GM12878 (cell line): Measurements from ENCODE around the gene MARCHF11. TPM values are rescaled to one million over a fixed set of nuclear protein-coding genes. Genes with fewer than 3 reads are reported as not detected.

ENCODE experiments used
- ATAC-seq: fragments of 200-7000 bp; cut with Tn5 transposase; 3 replicates; pipeline ENCODE4 v1.9.1; 2020; ENCODE audit warnings: mild to moderate bottlenecking, moderate library complexity
- BruUV-seq: library from RNA; stranded (reverse); fragments of 400-500 nt; replicated peaks from 2 replicates; lab custom pipeline; 2021; lab: Mats Ljungman, UMichigan
- CTCF ChIA-PET: fragments of 300-600 bp; sonication (Branson Sonifier 250); formaldehyde crosslinking; extraction: SDS; loops from one replicate; lab custom pipeline; 2021; ENCODE audit warnings: inconsistent platforms; lab: Yijun Ruan, JAX
- POLR2A ChIA-PET: fragments of 350-600 bp; formaldehyde crosslinking; extraction: SDS; loops from one replicate; lab custom pipeline; 2021; ENCODE audit warnings: inconsistent platforms; lab: Charles Lee
- RAD21 ChIA-PET: fragments of 300-600 bp; sonication (Branson Sonifier 250); formaldehyde crosslinking; loops from one replicate; lab custom pipeline; 2023; ENCODE audit warnings: antibody characterized with exemption; ENCODE audit not compliant: unreplicated experiment; lab: Charles Lee
- SMC1A ChIA-PET: fragments of 300-600 bp; sonication (Branson Sonifier 250); formaldehyde crosslinking; loops from one replicate; lab custom pipeline; 2023; ENCODE audit not compliant: unreplicated experiment, uncharacterized antibody; lab: Charles Lee
- DNase-seq: peaks from one replicate; pipeline ENCODE4 v3.0.0-alpha.2; 2011; ENCODE audit warnings: low read depth, low spot score
- FAIRE-seq: peaks from 3 replicates; lab custom pipeline; 2011; peaks lifted over from hg19 to GRCh38; lab: Jason Lieb, UNC
- H2AFZ ChIP-seq: 2 replicates; pipeline ENCODE4 v1.6.0; 2011; ENCODE audit warnings: low read depth, low read length, control low read depth; ENCODE audit not compliant: control insufficient read depth
- H3K27ac ChIP-seq: 2 replicates; pipeline ENCODE4 v1.5.1; 2011; ENCODE audit warnings: control low read depth; ENCODE audit not compliant: control insufficient read depth, insufficient read depth
- H3K27me3 ChIP-seq, 2 experiments: replicated peaks in 1 of 2; 2 replicates each; pipeline versions ENCODE4 v1.6.0 to v1.6.1; 2011; ENCODE audit warnings: low read length in 1 of 2; ENCODE audit not compliant: control insufficient read depth in 2 of 2, insufficient read depth in 2 of 2
- H3K36me3 ChIP-seq, 2 experiments: 2 replicates each; pipeline ENCODE4 v1.5.1; 2011; ENCODE audit warnings: low read length in 1 of 2; ENCODE audit not compliant: control insufficient read depth in 2 of 2, insufficient read depth in 2 of 2
- H3K4me1 ChIP-seq: 2 replicates; pipeline ENCODE4 v1.6.1; 2011; ENCODE audit warnings: mild to moderate bottlenecking, low read length, moderate library complexity, mixed read lengths; ENCODE audit not compliant: control insufficient read depth, insufficient read depth
- H3K4me2 ChIP-seq: 2 replicates; pipeline ENCODE4 v1.6.0; 2011; ENCODE audit warnings: control low read depth; ENCODE audit not compliant: control insufficient read depth, insufficient read depth
- H3K4me3 ChIP-seq: fragments of 200-600 bp; sonication (generic); 2 replicates; pipeline ENCODE4 v1.5.1; 2016
- H3K79me2 ChIP-seq: 2 replicates; pipeline ENCODE4 v1.6.0; 2011; ENCODE audit warnings: low read length; ENCODE audit not compliant: control insufficient read depth, insufficient read depth
- H3K9ac ChIP-seq: 2 replicates; pipeline ENCODE4 v1.8.0; 2011; ENCODE audit warnings: low read length, control low read depth, mixed read lengths; ENCODE audit not compliant: control insufficient read depth, insufficient read depth
- H3K9me3 ChIP-seq: replicated peaks from 3 replicates; pipeline ENCODE4 v1.5.1; 2011; ENCODE audit warnings: mild to moderate bottlenecking, low read length; ENCODE audit not compliant: control insufficient read depth, insufficient read depth
- H4K20me1 ChIP-seq: 2 replicates; pipeline ENCODE4 v1.6.0; 2011; ENCODE audit not compliant: control insufficient read depth, insufficient read depth
- BCL11A ChIP-seq: IDR thresholded peaks from 2 replicates; pipeline ENCODE4 v1.6.1; 2011; ENCODE audit warnings: low read depth, low read length
- BMI1 ChIP-seq: fragments of 450-650 bp; IDR thresholded peaks from 2 replicates; pipeline ENCODE4 v1.6.1; 2016; ENCODE audit warnings: mild to moderate bottlenecking, moderate library complexity, borderline replicate concordance
- CHD4 ChIP-seq: fragments of 200-600 bp; sonication (generic); IDR thresholded peaks from 2 replicates; pipeline ENCODE4 v1.6.1; 2016; ENCODE audit warnings: mild to moderate bottlenecking
- GATAD2B ChIP-seq: fragments of 450-650 bp; conservative IDR thresholded peaks from 2 replicates; pipeline ENCODE4 v1.6.1; 2017; ENCODE audit warnings: low read depth, mild to moderate bottlenecking, moderate library complexity
- POU2F2 ChIP-seq: IDR thresholded peaks from 3 replicates; pipeline ENCODE4 v1.6.1; 2011; ENCODE audit warnings: low read depth, mild to moderate bottlenecking, low read length, borderline replicate concordance
- RB1 ChIP-seq: fragments of 450-650 bp; formaldehyde crosslinking; IDR thresholded peaks from 2 replicates; pipeline ENCODE4 v1.6.1; 2017; ENCODE audit warnings: mild to moderate bottlenecking, borderline replicate concordance
- TBL1XR1 ChIP-seq: IDR thresholded peaks from 2 replicates; pipeline ENCODE4 v1.6.1; 2012; ENCODE audit warnings: low read depth, low read length, improper control_type of control experiment
- TCF3 ChIP-seq: IDR thresholded peaks from 2 replicates; pipeline ENCODE4 v1.6.1; 2012; ENCODE audit warnings: low read depth, mild to moderate bottlenecking, low read length, borderline replicate concordance; ENCODE audit not compliant: insufficient read depth
- ZNF207 ChIP-seq: fragments of 450-650 bp; IDR thresholded peaks from 2 replicates; pipeline ENCODE4 v1.6.1; 2014; ENCODE audit warnings: antibody characterized with exemption, mild to moderate bottlenecking, borderline replicate concordance
- ZNF384 ChIP-seq: IDR thresholded peaks from 2 replicates; pipeline ENCODE4 v1.6.1; 2012; ENCODE audit warnings: low read depth, mild to moderate bottlenecking, low read length, improper control_type of control experiment, borderline replicate concordance
- whole genome bisulfite sequencing: methylation state at CpG from one replicate; pipeline ENCODE4 v1.1.6; 2016; ENCODE audit warnings: low lambda C conversion rate; ENCODE audit not compliant: insufficient replicate concordance, insufficient coverage; ENCODE audit errors: missing lambda C conversion rate; 5-methylcytosine and 5-hydroxymethylcytosine counted together
- in situ Hi-C: fragments of 300-500 bp; cut with MboI; formaldehyde crosslinking; loops from 9 replicates; pipeline ENCODE4 v1.14.3; 2018; ENCODE audit warnings: mixed read lengths
- intact Hi-C: fragments of 100-400 bp; cut with micrococcal nuclease; formaldehyde crosslinking; loops from one replicate; pipeline ENCODE4 v1.14.2; 2022; ENCODE audit not compliant: unreplicated experiment
- polyA plus RNA-seq, 11 experiments: library from polyadenylated mRNA; depleted of rRNA in 4 of 11; unstranded in 6 of 11; stranded (reverse) in 5 of 11; fragments of >200 nt; fragmentation: Nextera tagmentation in 4 of 11; fragmentation: Illumina TruSeq in 1 of 11; extraction: Ambion mirVana in 4 of 11; extraction: Trizol in 1 of 11; gene quantifications; 1 replicate in 1 of 11; 2 replicates in 10 of 11; pipeline versions ENCODE4 v1.2.1 to v1.2.3, GENCODE V29; 2011 to 2016; ENCODE audit warnings: inconsistent platforms in 2 of 11, missing spikeins in 2 of 11, low read depth in 1 of 11
- total RNA-seq, 4 experiments: library from RNA; depleted of rRNA in 3 of 4; stranded (reverse); fragments of >200 nt in 3 of 4; fragmentation: Illumina TruSeq in 1 of 4; extraction: Trizol in 1 of 4; gene quantifications; 2 replicates each; pipeline versions ENCODE4 v1.2.1 to v1.2.3, GENCODE V29; 2013 to 2021
- TF ChIP-seq, protein P1 (sequence below): fragments of 450-650 bp; formaldehyde crosslinking; IDR thresholded peaks from 2 replicates; pipeline ENCODE4 v1.4.0; 2022; ENCODE audit warnings: mild to moderate bottlenecking, moderate library complexity
- TF ChIP-seq, protein P2 (sequence below), 3 experiments: IDR thresholded peaks in 2 of 3; conservative IDR thresholded peaks in 1 of 3; 2 replicates each; pipeline ENCODE4 v1.5.1; 2011; ENCODE audit warnings: low read depth in 3 of 3, low read length in 3 of 3, mild to moderate bottlenecking in 3 of 3, control low read depth in 2 of 3, moderate library complexity in 2 of 3, inconsistent platforms in 1 of 3, mixed read lengths in 1 of 3; ENCODE audit not compliant: control insufficient read depth in 2 of 3, insufficient read depth in 1 of 3; ENCODE audit errors: extremely low read depth in 1 of 3
- TF ChIP-seq, protein P3 (sequence below): fragments of 150-350 bp; IDR thresholded peaks from 2 replicates; pipeline ENCODE4 v1.6.1; 2014; ENCODE audit warnings: mild to moderate bottlenecking, low read depth, low read length
- TF ChIP-seq, protein P4 (sequence below): IDR thresholded peaks from 2 replicates; pipeline ENCODE4 v1.6.1; 2012; ENCODE audit warnings: low read length, inconsistent platforms

MARCHF11 gene
- total and polyA plus RNA-seq, 10 of the 15 experiments (the other 5 are each of a cell fraction or from before 2014, with no cell fraction given), result 0.26 TPM; not detected in 9

DNA sequence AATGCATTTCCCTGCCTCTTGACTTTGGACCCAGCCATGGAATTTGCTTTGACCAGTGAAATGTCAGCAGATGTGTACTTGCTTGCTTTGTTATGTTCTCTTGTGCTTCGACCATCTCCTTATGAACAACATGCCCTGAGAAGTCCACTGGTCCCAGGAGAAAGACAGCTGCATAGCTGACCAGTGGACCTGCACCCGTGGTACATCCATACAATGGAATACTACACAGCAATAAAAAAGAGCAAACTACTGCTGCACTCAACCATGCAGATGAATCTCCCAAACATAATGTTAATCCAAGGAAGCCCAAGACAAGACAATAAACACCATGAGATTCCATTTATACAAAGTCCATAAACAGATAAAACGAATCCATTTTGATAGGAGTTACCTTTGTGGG is 30.0 kb downstream of the MARCHF11 start:
- H3K4me1 ChIP-seq, result no peaks in the 10 kb centered on the region
- H3K4me3 ChIP-seq, result no peak overlapping the region
- H3K79me2 ChIP-seq, result no peaks in the 10 kb centered on the region
- ChIA-PET SMC1A (no interaction called here), POLR2A (no interaction called here), CTCF (interaction anchor here (1.3 kb wide), 1 partner anchor 306 kb away, joined by 4 read pairs; no protein-coding TSS in a partner anchor), RAD21 (no interaction called here)
- H4K20me1 ChIP-seq, result no peaks in the 10 kb centered on the region
- DNase-seq (no peak), FAIRE-seq (no peak), ATAC-seq (no peak)
- WGBS, result 0% methylated on average over 3 of the region's 3 CpGs
- no peak overlapping the region for H3K4me2 ChIP-seq
- no TSS peak for BruUV-seq
- no peaks in the 10 kb centered on the region for H3K9me3 ChIP-seq
- no peak overlapping the region for H3K9ac ChIP-seq
- H3K27me3 ChIP-seq, result no peaks in the 10 kb centered on the region
- no peak overlapping the region for H2AFZ ChIP-seq
- H3K36me3 ChIP-seq, result no peaks in the 10 kb centered on the region
- H3K27ac ChIP-seq, result no peak overlapping the region
- intact Hi-C loops (no loop called here), in situ Hi-C loops (loop anchor here (10.0 kb wide), 1 partner anchor 405 kb away; no protein-coding TSS in a partner anchor)
- no peak for TF ChIP-seq BCL11A
- TF ChIP-seq, protein P1, sequence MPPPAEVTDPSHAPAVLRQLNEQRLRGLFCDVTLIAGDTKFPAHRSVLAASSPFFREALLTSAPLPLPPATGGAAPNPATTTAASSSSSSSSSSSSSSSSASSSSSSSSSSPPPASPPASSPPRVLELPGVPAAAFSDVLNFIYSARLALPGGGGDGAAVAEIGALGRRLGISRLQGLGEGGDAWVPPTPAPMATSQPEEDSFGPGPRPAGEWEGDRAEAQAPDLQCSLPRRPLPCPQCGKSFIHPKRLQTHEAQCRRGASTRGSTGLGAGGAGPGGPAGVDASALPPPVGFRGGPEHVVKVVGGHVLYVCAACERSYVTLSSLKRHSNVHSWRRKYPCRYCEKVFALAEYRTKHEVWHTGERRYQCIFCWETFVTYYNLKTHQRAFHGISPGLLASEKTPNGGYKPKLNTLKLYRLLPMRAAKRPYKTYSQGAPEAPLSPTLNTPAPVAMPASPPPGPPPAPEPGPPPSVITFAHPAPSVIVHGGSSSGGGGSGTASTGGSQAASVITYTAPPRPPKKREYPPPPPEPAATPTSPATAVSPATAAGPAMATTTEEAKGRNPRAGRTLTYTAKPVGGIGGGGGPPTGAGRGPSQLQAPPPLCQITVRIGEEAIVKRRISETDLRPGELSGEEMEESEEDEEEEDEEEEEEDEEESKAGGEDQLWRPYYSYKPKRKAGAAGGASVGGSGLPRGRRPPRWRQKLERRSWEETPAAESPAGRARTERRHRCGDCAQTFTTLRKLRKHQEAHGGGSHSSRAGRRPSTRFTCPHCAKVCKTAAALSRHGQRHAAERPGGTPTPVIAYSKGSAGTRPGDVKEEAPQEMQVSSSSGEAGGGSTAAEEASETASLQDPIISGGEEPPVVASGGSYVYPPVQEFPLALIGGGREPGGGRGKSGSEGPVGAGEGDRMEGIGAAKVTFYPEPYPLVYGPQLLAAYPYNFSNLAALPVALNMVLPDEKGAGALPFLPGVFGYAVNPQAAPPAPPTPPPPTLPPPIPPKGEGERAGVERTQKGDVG (CRISPR knock-in tag), result no peak
- no peak for TF ChIP-seq ZNF384
- TF ChIP-seq POU2F2, result no peak
- TF ChIP-seq, protein P2, sequence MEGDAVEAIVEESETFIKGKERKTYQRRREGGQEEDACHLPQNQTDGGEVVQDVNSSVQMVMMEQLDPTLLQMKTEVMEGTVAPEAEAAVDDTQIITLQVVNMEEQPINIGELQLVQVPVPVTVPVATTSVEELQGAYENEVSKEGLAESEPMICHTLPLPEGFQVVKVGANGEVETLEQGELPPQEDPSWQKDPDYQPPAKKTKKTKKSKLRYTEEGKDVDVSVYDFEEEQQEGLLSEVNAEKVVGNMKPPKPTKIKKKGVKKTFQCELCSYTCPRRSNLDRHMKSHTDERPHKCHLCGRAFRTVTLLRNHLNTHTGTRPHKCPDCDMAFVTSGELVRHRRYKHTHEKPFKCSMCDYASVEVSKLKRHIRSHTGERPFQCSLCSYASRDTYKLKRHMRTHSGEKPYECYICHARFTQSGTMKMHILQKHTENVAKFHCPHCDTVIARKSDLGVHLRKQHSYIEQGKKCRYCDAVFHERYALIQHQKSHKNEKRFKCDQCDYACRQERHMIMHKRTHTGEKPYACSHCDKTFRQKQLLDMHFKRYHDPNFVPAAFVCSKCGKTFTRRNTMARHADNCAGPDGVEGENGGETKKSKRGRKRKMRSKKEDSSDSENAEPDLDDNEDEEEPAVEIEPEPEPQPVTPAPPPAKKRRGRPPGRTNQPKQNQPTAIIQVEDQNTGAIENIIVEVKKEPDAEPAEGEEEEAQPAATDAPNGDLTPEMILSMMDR (IDR thresholded peaks at IDR 0.05 in 2 of 3, conservative IDR thresholded peaks at IDR 0.05 in 1 of 3; ENCODE audit: control insufficient read depth in 2 of 3, extremely low read depth in 1 of 3, insufficient read depth in 1 of 3, low read depth in 3 of 3, low read length in 3 of 3), result no peak
- TF ChIP-seq TBL1XR1, result no peak
- TF ChIP-seq BMI1, result no peak
- no peak for TF ChIP-seq CHD4
- no peak for TF ChIP-seq TCF3
- TF ChIP-seq ZNF207, result no peak
- TF ChIP-seq, protein P3, sequence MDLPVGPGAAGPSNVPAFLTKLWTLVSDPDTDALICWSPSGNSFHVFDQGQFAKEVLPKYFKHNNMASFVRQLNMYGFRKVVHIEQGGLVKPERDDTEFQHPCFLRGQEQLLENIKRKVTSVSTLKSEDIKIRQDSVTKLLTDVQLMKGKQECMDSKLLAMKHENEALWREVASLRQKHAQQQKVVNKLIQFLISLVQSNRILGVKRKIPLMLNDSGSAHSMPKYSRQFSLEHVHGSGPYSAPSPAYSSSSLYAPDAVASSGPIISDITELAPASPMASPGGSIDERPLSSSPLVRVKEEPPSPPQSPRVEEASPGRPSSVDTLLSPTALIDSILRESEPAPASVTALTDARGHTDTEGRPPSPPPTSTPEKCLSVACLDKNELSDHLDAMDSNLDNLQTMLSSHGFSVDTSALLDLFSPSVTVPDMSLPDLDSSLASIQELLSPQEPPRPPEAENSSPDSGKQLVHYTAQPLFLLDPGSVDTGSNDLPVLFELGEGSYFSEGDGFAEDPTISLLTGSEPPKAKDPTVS, result no peak
- TF ChIP-seq RB1, result no peak
- TF ChIP-seq, protein P4, sequence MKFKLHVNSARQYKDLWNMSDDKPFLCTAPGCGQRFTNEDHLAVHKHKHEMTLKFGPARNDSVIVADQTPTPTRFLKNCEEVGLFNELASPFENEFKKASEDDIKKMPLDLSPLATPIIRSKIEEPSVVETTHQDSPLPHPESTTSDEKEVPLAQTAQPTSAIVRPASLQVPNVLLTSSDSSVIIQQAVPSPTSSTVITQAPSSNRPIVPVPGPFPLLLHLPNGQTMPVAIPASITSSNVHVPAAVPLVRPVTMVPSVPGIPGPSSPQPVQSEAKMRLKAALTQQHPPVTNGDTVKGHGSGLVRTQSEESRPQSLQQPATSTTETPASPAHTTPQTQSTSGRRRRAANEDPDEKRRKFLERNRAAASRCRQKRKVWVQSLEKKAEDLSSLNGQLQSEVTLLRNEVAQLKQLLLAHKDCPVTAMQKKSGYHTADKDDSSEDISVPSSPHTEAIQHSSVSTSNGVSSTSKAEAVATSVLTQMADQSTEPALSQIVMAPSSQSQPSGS, result no peak
- TF ChIP-seq GATAD2B, result no peak
